Mesenteric fat pad (tissue), 1 donor: ENCODE data around the gene CREBBP. TPM values are rescaled to one million over a fixed set of nuclear protein-coding genes. Genes with fewer than 3 reads are reported as not detected.

Source experiments
- DNase-seq: peaks from one replicate; pipeline ENCODE4 v3.0.0-alpha.2; 2020; ENCODE audit warnings: low spot score
- total RNA-seq: library from RNA; stranded (reverse); fragmentation: NEBNext Ultra II Directional; extraction: Animal tissue kit (Norgen Biotek cat#: 25700); gene quantifications from one replicate; pipeline ENCODE4 v1.2.1, GENCODE V29; 2021
- donor health status: DM: yes; HTN: yes; CAD: no.

CREBBP gene
- total RNA-seq, 1 donor from 2014 or later: 67.0 TPM

DNA sequence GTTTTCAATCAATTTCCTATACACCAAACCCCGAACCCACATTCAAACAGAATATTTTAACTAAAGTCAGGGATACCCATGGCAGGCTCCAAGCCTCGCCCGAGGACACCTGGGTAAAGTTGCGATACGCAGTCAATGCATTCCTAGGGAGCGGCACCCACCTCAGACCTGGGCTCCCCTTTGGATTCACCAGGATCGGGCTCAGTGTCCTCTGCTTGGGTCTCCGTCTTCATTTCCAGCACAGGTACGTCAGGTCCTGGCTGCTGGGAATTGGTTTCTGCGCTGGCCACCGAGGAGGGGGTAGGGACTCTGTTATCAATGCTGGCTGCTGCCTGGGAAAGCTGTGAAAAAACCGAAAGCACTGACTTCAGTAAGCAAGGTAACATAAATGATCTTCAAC, 111.5 kb downstream of the CREBBP start:
- no peak for DNase-seq

DNA sequence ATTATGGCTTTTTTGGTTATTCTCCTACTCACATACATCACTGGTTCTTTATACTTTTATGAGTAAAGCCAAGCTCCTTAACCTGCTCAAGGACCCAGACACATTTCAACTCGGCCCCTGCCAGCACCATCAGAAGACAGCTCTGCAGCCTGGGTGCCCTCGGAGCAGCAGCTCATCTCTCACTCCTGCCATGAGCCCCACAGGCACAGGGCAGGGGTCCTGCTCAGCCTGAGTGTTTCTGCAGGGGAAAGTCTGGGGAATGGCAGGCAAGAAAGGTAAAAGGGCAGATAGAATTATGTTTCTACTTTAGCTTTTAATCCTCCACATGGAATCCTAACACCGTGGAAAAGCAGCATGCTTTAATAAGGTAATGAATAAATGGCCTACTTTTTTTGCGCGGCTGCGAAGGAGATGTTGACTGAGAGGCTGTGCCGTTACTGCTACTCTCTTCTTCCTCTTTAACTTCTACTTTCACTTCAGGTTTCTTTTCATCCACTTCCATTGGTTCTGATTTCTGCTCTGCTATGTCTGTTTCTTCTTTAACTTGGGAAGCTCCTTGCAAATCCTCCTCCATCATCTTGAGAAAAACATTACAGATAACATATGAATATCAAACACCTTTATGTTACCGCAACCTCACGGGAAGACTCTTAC, 113.1 kb downstream of the CREBBP start:
- DNase-seq: peak; percentile 64

DNA sequence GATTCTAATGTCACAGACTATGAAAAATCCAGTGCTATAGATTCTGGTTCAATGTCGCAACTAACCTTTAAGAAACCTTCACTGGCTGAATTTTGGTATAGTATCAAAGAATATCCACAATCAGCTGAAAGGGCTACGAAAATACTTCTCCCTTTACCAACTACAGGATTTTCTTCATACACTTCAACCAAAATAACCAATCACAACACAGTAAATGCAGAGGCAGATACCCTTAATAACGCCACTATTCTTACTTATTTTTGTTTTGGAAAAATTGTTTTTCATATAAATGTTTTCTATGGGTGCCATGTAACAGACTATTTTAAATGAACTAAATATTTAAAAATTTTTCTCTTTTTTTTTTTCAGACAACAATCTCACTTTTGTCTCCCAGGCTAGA, 114.3 kb downstream of the CREBBP start:
- no peak for DNase-seq

DNA sequence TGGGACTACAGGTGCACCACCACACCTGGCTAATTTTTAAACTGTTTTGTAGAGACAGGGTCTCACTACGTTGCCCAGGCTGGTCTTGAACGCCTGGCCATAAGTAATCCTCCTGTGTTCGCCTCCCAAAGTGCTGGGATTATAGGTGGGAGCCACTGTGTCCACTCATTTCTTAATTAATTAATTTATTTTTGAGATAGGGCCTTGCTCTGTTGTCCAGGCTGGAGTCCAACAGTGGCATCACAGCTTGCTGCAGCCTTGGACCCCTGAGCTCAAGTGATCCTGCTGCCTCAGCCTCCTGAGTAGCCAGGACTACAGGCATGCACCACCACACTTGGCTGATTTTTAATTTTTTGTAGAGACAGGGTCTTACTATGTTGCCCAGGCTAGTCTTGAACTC, 116.1 kb downstream of the CREBBP start:
- DNase-seq: peak; percentile 55

DNA sequence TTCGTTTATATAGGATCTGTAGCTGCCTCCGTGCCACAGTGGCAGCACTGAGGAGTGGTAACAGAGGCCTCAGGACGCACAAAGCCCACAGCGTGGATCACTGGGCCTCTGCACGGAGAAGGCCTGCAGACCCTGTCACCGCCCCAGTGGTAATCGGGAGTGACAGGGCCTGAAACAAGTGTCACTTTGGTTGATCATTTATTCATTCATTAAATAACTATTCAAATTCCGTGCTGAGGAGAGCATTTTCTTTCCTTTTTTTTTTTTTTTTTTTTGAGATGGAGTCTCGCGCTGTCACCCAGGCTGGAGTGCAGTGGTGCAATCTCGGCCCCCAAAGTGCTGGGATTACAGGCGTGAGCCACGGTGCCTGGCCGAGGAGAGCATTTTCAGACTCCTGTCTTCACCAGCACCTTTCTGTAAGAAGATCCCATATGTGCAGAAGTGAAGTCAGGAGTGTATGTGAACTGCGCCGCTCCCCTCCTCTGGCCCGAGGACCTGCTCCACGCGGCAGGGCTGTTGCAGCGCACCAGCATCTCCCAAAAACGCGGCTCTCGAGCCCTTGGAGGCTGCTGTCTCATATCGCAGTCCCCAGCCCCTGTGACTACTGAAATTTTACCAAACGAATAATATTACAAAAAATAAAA, 118.3 kb downstream of the CREBBP start:
- DNase-seq: peak; percentile 72

DNA sequence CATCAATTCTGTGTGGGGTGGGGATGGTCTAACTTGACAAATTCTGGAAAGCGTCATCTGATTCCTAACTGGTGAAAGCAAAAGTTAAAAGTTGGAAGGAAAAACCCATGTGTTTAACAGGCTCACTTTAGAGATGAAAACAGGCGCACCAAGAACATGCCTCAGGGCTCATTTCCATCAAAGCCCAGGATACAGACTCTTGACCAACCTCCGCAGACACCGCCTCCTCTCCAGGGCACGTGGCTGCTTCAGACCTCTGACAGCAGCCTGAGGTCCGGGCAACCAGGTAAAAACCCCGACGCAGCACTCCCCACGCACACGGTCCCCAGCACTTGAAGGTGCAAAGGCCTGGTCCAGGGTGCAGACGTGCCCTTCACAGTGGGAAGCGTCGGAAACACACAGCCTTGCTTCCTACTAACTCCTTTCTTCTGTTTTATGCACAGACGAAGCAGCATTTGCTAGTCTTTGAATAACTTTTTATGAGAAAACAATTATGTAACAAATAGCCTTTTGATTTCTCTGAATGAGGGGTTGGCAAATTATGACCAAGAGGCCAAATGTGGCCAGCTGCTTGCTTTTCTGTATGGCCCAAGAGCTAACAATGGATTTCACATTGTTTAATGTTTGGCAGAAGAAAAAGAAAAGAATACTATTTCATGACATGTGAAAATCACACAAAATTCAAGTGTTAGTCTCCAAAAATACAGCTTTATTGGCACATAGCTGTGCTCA, 119.0 kb downstream of the CREBBP start:
- no peak for DNase-seq

DNA sequence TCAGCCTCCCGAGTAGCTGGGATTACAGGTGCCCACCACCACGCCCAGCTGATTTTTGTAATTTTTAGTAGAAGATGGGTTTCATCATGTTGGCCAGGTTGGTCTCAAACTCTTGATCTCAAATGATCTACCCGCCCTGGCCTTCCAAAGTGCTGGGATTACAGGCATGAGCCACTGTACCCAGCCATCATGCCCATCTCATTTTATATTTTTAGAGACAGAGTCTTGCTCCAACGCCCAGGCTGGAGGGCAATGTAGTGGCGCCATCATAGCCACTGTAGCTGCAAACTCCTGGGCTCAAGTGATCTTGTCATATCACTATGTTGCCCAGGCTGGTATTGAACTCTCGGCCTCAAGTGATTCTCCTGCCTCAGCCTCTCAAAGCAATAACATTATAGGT, 120.0 kb downstream of the CREBBP start:
- DNase-seq: no peak

DNA sequence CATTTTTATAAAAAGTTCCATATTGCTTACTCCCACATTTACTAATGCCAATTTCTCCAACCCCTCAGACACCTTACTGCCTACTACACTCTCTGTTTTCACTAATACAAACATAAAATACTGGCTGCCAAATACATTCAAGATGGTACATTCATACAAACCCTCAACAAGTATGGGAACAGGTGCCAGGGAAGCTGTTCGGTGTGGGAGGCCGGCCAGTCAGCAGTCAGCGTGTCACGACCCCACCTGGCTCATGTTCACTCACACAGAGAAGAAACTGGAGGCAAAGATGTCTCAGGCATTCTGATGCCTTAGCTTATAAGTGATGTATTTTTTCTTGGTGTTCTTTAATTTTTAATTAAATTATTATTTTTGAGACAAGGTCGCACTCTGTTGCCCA, 120.8 kb downstream of the CREBBP start:
- DNase-seq: no peak

DNA sequence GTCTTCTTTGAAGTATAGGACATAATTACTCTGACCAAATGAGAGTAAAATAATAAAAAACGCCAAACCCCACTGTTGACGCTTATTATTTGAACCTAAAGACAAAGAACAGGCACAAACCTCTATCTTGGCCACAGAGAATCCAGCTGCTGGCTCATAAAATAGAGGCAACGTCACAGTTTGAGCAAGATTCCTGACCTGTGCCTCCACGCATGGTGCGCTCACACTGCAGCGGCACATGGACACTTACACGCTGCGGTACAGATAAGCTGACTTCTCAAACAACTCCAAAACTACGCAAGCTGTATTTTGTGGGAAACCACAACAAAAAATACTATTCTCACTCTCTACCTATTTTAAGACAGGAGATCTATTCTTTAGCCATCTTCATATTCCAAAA, 124.4 kb downstream of the CREBBP start:
- peak; percentile 43 for DNase-seq

DNA sequence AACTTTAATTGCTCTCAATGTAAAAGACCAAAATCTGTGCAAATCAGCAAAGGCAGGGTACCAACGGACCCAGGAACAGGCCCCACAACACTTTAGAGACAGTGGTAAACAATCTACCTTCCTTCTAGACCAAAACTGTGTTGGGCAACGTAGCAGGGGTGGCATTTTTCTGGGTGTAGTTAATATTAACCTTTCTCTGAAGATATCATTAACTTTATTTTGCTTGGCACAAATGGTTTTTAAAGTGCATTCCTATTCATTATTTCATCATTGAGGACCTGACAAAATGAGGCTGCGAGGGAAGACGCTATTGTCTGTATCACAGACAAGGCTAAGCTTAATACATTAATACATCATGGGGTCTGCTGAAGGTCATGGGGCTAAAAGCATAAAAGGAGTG, 125.3 kb downstream of the CREBBP start:
- DNase-seq: peak; percentile 1

DNA sequence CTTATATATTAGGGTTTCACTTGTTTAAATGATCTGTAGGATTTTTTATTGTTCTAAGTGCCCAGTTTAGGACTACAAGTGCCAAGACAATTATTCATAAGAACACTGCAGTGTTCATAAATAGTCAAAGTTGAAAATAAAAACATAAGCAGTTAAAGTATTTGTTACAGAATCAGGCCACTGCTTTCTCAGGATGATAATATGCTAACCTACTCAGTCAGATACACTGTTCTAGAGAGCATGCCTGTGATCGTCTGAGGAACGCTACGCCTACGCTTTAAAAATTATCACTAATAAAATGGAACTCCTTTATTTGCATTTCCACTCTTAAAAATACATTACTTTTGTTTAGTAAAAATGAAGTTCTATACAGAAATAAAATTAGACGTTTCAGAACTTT, 125.7 kb downstream of the CREBBP start:
- peak; percentile 2 for DNase-seq

DNA sequence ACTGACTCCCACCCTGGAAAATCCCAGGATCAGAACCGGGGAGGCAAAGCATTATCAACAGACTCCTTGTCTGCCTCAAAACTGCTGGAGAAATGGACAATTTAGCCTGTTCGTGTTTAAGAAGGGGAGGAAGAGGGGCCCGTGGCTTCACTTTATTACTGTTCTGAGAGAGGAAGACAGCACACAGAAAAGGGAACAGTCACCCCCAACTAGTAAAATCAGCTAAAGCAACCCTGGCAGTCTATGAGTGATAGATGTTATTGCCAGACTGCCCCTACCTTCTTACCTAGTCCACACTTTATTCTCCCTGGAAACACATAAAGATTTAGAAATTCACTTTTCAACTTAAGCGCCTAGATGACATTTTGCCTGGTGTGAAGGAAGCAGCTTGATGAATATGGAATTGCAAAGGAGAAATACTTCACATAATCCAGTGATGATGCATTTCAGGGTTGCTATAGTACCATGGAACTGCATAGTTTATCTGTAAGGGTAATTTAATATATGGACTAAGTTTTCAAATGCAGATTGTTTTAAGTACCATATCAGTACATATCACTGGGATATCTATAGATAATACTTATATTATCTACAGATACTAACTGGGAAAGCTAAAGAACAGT, 126.3 kb downstream of the CREBBP start:
- DNase-seq: no peak

DNA sequence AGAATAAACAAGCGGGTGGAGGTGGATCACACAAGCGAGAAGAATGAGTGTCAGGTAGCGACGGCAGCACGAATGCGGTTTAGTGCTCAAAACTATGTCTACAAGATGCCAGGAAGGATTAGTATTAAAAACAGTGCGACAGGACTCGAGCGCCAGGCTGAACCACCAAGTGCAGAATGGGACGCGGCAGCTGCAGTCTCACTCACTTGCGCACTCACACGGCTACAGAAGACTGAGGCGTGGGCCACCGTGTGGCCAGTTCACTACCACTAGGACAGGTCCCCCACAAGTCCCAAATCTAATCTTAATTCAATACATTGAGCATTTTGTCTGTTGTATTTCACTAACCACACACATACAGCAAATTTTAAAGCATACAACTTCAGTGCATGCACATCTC, 127.5 kb downstream of the CREBBP start:
- DNase-seq: peak; percentile 71

DNA sequence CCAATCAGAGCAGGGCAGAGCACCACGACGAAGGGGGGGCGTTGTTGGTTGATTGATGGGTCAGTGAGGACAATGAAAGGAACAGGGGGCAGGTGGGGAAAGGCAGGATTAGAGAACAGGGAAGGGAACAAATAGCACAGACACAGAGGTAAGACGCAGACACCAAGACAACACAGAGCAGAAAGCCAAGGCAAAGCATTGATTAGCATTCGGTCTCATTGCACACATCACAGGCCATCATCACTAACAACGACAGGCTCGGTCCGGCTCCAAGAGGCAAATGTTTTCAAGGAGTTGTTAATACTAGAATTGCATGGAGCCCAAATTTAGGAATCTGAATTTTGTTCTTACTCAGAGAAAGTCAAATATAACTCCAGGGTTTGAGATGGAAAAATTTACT, 128.6 kb downstream of the CREBBP start:
- DNase-seq: peak; percentile 59

DNA sequence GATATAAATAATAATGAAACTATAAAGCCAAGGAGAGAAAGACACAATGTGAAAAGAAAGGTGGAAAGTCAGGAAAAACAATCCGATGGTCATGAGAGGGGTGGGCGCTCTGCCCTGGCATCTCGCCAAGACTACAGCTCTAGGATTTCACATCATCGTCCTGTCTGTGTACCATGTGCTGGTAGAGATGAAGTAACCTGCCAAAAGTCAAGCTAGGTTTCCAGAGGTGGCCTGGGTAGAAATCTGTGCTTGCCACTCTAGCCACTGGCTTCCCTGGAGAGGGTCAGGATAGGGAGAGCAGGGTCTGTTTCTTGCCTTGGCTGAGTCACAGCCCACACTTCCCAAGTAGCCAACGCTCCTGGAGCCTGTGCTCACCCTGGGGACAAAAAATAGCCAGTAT, 132.2 kb downstream of the CREBBP start:
- peak; percentile 49 for DNase-seq

DNA sequence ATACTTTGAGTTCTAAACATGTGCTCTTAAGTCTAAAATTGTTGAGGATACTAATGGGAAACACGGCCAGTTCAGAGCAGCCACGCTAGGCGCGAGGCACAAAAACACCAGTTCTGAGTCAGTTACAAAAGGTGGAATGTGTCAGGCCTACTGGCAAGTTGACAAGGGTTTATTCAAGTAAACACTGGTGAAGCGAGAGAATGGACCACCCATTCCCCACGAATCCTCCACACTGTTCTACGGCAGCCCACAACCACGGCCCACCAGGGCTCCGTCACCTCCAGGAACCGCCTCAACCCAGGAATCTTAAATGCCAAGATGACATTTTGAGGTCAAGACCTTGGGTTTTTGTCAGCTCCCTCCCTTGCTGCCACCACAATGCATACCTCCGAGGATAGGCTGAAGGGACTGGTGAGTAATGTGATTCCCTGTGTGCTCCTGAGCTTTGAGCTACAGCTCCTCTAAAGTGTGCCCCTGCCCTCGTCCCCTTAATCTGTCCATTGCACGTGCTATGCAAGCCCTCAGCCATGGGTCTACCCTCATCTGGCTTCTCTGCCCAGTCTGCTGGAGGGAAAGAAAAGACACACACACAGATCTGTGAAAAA, 134.7 kb downstream of the CREBBP start:
- peak; percentile 55 for DNase-seq

DNA sequence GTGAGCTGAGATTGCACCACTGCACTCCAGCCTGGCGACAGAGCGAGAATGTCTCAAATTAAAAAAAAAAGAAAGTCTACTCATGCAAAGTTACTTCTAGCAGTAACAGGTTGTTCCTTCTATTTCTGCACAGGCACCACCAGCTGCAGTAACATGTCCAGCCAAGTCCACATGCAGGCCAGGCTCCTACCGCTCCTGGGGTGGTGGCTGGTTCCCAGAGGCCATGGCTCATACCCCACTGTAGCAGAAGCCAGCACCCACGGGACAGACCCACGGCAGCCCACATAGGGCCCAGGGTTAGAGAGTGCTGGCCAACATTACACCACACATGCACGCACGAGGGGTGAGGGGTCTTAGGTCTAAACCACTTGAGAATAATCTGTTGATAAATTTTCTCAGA, 136.5 kb downstream of the CREBBP start:
- DNase-seq: no peak

DNA sequence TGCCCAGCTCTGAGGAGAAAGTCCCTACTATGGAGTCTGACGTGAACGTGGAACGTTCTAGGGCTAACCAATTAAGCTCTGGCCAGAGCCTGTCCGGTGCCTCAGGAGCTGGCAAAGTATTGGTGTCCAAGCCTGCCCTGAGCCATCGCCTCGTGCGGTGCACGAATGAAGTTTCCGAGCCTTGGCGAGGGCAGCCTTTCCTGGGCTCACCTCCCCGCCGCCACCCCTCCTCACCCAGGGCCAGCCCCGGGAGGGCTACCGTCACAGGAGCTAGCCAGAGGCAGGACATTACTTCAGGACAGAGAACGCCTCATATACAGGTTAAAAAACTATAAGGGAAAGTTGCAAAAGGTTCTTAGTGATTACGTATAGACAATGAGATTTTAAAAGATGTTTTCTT, 139.6 kb downstream of the CREBBP start:
- no peak for DNase-seq

DNA sequence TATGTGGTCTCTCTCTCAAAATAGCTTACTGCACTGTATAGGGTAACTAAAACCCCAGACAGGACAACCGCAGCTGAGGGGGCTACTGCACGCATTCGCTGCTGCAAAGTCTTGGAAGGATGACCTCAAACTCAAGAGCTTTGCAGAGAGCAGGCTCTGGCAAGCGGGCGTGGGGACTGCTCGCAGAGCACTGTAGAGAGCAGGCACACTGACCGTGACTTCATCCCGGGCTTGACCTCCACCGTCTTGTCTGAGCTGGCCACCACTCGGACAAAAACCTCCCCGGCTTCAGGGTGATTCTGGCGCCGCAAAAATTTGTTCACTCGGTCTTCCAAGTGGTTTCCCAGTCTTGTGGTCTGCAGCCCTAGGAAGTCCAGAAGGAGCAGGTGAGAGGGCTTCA, 140.3 kb downstream of the CREBBP start:
- no peak for DNase-seq

DNA sequence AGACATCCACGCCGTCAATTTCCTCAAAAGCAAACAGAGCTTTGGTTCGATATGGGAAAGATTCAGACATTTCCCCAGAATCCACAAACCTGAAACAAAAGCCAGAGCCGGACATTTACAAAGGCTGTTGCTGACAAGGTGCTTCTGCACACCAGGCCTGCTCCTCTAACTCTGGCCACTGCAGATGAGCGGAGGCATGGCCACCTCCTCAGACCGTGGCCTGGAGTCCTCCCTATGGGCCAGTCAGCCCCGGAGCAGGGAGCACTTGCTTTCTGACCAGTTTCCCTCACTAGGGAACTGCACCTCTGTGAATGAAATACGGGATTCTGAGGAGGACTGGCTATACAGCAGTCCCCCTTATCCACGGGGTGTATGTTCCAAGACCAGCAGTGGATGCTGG, 140.9 kb downstream of the CREBBP start:
- no peak for DNase-seq

DNA sequence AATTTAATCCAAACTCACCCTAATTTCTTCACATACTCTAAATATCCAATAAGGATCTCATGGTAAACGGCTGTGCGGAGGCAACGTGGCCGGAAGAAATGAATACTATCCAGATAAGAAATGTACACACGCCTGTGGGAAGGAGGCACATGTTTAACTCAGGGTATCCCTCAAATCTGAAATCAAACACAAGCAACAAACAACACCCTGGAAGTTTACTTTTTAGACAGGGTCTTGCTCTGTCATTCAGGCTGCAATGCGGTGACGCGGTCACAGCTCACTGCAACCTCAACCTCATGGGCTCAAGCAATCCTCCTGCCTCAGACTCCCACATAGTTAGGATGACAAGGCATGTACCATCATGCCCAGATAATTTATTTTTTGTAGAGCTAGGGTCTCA, 142.0 kb downstream of the CREBBP start:
- no peak for DNase-seq

DNA sequence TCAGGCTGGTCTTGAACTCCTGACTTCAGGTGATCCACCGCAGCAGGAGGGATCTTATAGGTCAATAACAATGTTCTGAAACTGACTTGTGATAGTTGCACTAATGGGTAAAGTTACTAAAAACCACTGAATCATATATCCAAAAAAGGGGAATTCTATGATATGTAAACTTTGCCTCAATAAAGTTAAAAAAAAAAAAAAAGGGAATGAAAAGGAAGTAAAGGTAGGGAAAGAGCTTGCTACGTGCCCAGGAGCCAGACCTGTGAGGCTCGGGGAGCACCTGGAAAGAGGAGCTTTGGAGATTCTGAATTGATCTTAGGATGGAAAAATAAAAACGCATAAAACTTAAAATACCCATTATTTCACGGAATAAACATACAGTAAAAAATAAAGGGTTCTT, 142.4 kb downstream of the CREBBP start:
- no peak for DNase-seq
